Activated CD8-positive, alpha-beta memory T cell treated with anti-CD3 and anti-CD28 coated beads, Interleukin-2, amount 50 U/mL, for 48 hours (primary cell): ENCODE measurements around the gene ZNF263.
A peak's percentile ranks its signal among the peaks of the same experiment; 100 is the strongest.

Experiments
- DNase-seq: peaks from one replicate; pipeline ENCODE4 v3.0.0-alpha.2; 2020

The ZNF263 gene

GRCh38 chr16:3282730-3283542 is at the start of gene ZNF263:
TSS of gene ZNF263 (plus strand) at chr16:3283491. CDS start at chr16:3283819, 328 bp downstream.
- DNase-seq, result peak; percentile 94

GRCh38 chr16:3234543-3234856 is 48.8 kb upstream of the ZNF263 start:
- DNase-seq, result no peak

- DNase-seq, result peak; percentile 97
Observed at GRCh38 chr16:3234857-3235561, 48.3 kb upstream of the ZNF263 start, which contains the start of gene ZNF200. TSS of gene ZNF200 (minus strand) at chr16:3235158. CDS start at chr16:3233755, 1,403 bp downstream.

GRCh38 chr16:3235856-3236669 is 47.2 kb upstream of the ZNF263 start:
- DNase-seq, result peak; percentile 52

GRCh38 chr16:3241761-3242160 is 41.5 kb upstream of the ZNF263 start:
- no peak for DNase-seq

- DNase-seq, result peak; percentile 40
Observed at GRCh38 chr16:3242709-3243108, 40.6 kb upstream of the ZNF263 start.

- peak; percentile 49 for DNase-seq
Observed at GRCh38 chr16:3243882-3244281, 39.4 kb upstream of the ZNF263 start.

GRCh38 chr16:3246002-3246401 is 37.3 kb upstream of the ZNF263 start:
- DNase-seq, result peak; percentile 30

- DNase-seq, result peak; percentile 44
Observed at GRCh38 chr16:3246876-3247275, 36.4 kb upstream of the ZNF263 start.

GRCh38 chr16:3248596-3248995 is 34.7 kb upstream of the ZNF263 start:
- no peak for DNase-seq

- no peak for DNase-seq
Observed at GRCh38 chr16:3249020-3249419, 34.3 kb upstream of the ZNF263 start.

- no peak for DNase-seq
Observed at GRCh38 chr16:3249451-3249850, 33.8 kb upstream of the ZNF263 start.

GRCh38 chr16:3252967-3253366 is 30.3 kb upstream of the ZNF263 start:
- no peak for DNase-seq

- DNase-seq, result no peak
Observed at GRCh38 chr16:3254309-3254708, 29.0 kb upstream of the ZNF263 start.

GRCh38 chr16:3256146-3256865 is 27.0 kb upstream of the ZNF263 start, which contains the start of gene MEFV:
TSS of gene MEFV (minus strand) at chr16:3256633. CDS start at chr16:3256587, 46 bp downstream.
- DNase-seq, result no peak

GRCh38 chr16:3256866-3257465 is 26.3 kb upstream of the ZNF263 start:
- no peak for DNase-seq

- DNase-seq, result no peak
Observed at GRCh38 chr16:3259836-3260235, 23.5 kb upstream of the ZNF263 start.

- DNase-seq, result no peak
Observed at GRCh38 chr16:3262517-3262916, 20.8 kb upstream of the ZNF263 start.

GRCh38 chr16:3264137-3265036 is 18.9 kb upstream of the ZNF263 start:
- DNase-seq, result peak; percentile 97

- DNase-seq, result no peak
Observed at GRCh38 chr16:3266873-3267537, 16.3 kb upstream of the ZNF263 start.
